ENCODE measurements around the gene UROS. TPM values are rescaled to one million over a fixed set of nuclear protein-coding genes. Genes with fewer than 3 reads are reported as not detected.

Gene UROS
- total RNA-seq, 1 experiment from 2014 or later = 50.4 TPM

DNA sequence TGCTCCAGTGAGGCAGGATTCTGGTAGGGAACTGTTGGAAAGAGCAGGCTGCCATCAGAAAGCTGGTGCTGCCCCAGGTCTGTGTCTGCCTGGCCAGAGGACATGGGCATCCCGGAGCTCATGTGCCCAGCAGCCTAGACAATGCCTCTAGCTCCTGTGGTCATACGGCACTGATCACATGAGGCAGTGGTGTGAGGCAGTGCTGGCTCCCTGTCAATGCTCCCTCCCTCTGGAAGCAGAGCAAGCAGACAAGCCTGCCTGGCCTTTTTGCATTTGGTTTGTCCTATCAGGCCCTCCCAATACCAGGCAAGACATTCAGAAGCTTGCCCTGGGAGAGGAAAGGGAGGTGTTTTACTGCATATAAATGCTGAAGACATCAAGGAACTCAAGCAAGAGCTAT is 27.9 kb downstream of the UROS start:
- DNase-seq (ENCODE audit: extremely low read depth, low read depth) = no peak

GRCh38 chr10:125792342-125793300 is 30.4 kb downstream of the UROS start:
- no peak for DNase-seq (ENCODE audit: extremely low read depth, low read depth)

- no peak for DNase-seq (ENCODE audit: extremely low read depth, low read depth)
Measured at GRCh38 chr10:125788156-125789034, 34.7 kb downstream of the UROS start.

DNA sequence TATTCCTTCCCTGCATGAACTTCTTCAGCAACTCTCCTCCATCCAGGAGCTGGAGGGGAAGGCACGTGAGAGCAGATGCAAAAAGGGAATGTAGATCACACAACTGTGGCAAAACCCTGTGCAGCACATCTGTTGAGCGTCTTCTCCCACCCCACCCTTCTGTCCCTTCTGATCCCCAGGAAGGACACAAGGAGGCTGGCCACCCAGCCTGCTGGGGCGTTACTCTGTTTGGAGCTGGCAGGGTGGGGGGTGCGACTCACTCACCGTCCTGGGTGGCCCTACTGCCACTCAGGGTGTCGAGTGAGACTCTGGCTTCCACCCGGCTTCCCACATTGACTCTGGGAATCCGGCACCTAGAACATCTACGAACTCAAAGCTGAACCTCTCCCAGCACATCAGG is 37.3 kb downstream of the UROS start:
- no peak for DNase-seq (ENCODE audit: extremely low read depth, low read depth)

GRCh38 chr10:125783957-125784356 is 39.1 kb downstream of the UROS start:
- DNase-seq (ENCODE audit: extremely low read depth, low read depth) = no peak

DNA sequence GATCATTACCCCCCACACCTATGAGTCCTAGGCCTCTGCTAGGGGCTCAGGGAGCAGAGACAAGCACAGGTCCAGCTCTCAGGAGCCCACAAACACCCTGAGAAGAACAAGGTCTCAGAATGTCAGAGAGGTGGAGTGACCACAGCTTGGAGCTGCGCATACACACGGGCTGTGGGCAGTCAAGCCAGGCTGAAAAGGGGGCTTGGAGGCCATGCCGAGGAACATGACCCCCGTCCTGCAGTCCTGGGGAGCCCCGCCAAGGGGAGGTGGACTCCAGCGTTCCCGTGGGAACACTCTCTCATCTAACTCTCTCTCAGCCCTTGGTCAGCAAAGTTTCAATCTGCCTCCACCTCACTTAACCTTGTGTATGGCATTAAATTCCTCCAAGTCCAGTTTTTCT is 39.6 kb downstream of the UROS start:
- no peak for DNase-seq (ENCODE audit: extremely low read depth, low read depth)

- no peak for DNase-seq (ENCODE audit: extremely low read depth, low read depth)
Measured at GRCh38 chr10:125782616-125783015, 40.4 kb downstream of the UROS start.

DNA sequence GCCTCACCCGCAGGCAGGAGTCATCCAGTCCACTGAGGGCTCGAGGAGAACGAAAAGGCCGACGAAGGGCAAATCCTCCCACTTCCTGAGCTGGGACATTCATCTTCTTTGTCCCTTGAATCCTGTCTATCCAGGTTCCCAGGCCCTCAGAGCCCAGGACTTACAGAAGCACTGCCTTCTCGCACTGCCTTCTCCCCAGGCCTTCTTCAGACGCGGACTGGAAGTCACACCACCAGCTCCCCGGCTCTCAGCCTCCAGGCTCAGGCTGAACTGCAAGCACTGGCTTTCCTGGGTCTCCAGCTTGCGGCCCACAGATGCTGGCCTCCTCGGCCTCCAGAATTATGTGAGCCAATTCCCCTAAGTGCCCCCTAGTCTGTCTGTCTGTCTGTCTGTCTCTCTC is 41.0 kb downstream of the UROS start:
- DNase-seq (ENCODE audit: extremely low read depth, low read depth) = no peak

DNA sequence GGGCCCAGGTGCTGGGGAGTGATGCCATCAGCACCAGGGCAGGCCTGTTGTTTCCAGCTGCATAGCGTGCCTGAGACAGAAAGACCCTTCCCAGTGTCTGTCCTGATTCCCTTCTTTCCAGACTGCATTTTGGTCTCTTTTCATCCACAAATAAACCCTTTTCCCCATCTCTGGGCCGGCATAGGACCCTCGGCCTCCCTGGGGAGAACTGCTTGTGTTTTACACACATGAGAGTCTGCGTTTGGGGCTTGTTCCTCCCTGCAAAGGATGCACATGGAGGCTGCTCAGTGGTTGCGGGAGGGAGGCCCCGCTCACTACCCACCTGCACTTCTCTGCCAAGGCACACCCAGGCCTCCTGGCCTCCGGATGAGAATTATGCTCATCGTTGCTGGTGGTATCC is 41.7 kb downstream of the UROS start:
- no peak for DNase-seq (ENCODE audit: extremely low read depth, low read depth)

DNA sequence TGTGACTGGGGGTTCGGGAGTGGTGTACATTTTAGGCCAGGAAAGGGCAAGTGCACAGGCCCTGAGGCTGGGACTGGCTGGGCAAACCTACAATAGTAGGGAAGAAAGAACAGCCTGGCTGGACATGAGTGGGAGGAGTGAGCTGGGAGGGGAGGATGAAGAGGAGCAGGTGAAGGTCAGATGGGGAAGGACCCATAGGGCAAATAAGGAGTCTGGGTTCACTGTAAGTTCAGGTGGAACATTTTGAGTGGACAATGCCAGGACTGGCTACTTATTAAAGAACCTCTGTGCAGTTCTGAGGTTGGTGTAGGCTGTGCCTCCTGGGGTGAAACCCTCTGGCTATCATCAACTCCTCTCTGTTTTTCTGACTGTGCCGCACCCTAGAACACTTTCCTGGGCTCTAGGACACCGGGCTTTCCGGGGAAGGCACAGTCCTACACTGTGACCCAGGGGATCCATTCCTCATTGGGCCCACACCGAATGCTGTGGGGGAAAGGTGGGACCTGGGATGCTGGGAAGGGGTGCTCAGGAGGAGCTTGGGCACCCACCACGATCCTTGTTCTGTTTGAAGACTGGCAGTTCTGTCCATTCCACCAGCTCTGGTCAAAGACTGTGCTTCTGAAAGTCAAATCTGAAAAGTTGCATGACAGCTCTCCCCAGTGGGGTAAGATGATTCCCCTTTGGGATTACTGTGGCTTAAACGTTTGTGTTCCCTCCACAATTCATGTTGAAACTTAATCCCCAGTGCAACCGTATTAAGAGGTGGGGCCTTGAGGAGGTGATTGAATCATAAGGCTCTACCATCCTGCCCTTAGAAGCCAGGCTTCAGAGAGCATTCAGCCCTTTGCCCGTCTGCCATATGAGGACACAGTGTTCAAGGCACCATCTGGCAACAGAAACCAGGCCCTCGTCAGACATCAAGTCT is 43.4 kb downstream of the UROS start:
- no peak for DNase-seq (ENCODE audit: extremely low read depth, low read depth)

GRCh38 chr10:125778556-125778955 is 44.5 kb downstream of the UROS start:
- no peak for DNase-seq (ENCODE audit: extremely low read depth, low read depth)

- no peak for DNase-seq (ENCODE audit: extremely low read depth, low read depth)
Measured at GRCh38 chr10:125777806-125778205, 45.3 kb downstream of the UROS start.

DNA sequence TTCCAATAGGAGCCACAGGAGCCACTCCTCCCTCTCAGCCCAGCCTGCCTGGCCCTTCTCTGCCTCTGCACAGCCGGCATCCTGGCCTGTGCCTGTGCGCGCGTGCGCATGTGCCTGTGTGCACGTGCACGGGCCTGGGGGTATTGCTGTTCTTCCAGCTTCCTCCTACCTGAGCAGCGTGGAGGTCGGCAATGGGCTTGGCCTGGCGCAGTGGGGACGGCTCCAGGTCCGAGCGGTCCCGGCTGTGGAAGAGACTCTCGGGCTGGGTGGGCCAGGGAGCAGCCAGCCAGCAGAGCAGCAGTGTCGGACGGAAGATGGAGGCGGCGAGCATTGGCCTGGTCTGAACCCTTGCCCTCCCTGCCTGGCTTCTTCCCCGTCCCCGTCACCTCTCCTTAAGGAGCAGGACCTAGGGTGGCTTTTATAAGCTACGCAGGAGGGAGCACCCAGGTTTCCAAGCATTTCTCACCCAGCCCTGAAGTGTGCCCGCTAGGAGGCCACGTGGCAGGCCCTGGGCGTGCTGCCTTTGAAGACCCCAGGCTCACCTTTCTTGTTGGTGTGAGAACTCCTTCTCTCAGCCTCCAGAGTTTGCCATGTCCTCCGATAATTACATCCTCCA is 47.5 kb downstream of the UROS start, which contains the start of gene MMP21:
TSS of gene MMP21 (minus strand) at position 331 of the 616 bp plus-strand sequence. CDS start at position 331, 0 bp downstream.
- no peak for DNase-seq (ENCODE audit: extremely low read depth, low read depth)

DNA sequence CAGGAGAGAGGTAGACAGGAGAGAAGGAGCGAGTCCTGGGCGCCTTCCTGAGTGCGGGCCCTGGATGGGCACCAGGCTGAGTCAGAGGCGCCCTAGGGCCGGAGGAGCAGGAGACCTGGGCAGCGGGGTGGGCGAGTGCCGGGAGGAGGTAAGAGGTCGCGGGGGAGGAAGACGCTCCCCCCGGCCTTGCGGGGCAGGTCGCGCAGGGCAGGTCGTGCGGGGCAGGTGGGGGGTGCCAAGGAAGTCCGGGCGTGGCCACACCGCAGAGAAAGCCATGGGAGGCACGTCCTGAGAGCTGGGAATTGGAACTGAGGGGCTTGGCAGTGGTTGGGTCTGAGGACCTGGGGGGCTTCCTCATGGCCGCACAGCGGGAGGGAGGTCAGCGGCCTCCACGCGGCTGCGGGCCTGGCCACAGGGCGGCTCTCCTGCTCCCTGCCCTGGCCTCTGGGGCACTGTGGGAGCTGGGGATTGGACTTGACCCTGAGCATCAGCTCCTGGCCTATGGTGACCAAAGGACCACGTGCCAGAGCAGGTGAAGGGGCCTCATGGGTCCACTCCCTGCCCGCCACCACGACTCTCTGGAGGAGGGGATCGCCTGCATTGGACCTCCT is 48.4 kb downstream of the UROS start:
- no peak for DNase-seq (ENCODE audit: extremely low read depth, low read depth)

GRCh38 chr10:125773687-125774543 is 49.1 kb downstream of the UROS start:
- no peak for DNase-seq (ENCODE audit: extremely low read depth, low read depth)

GRCh38 chr10:125772864-125773180 is 50.2 kb downstream of the UROS start:
- no peak for DNase-seq (ENCODE audit: extremely low read depth, low read depth)

DNA sequence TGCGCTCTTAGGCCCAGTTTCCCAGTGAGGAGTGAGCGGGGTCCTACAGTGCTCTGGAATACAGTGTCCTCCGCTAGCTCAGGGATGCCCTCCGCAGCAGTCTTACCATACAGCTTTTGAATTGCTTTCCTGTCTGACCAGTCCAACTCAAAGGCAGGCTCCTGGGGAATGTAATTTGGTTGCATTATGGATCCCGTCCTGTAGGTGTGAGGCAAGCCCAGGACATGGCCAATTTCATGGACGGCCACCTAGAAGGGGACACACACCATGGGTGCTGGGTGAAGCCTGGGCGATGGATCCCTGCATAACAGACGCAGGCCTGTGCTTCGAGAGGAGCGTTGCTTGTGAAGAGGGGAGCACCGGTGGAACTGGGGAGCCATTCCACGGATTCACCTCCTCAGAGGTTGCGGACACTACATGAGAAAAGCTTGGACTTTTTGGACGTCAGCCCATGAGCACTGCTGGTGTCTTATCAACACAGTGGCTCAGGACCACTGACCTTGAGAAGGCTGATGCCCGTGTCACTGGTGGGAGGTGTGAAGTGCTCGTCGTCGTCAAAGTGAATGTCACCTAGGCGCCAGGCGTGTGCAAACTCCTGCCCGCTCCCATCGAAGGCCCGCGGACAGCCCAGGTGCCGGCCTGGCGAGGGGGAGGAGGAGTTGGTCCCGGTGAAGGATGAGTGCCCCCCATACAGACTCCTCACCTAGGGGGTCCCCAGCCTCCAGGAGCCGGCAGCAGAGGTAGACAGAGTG is 50.8 kb downstream of the UROS start:
- DNase-seq (ENCODE audit: extremely low read depth, low read depth) = no peak

DNA sequence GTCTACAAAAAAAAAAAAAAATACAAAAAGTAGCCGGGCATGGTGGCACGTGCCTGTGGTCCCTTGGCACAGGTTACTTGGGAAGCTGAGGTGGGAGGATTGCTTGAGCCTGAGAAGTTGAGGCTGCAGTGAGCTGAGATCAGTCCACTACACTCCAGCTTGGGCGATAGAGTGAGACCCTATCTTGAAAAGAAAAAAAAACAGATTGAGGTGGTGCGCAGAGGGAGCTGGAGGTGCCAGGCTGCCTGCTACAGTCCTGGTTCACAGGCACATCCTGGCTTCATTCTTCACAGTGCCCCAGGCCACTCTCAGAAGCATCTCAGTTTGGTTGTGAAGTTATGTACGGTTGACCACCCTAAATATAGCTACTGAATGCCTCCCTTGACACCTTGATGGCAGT is 52.2 kb downstream of the UROS start:
- no peak for DNase-seq (ENCODE audit: extremely low read depth, low read depth)
